ENCODE results near the gene FAM222A.

FAM222A gene

GRCh38 chr12:109739747-109740693 lies 26.4 kb downstream of the FAM222A start:
- DNase-seq = no peak

- no peak for DNase-seq
Observed at GRCh38 chr12:109740694-109741245, 27.1 kb downstream of the FAM222A start.

GRCh38 chr12:109741286-109741969 lies 27.8 kb downstream of the FAM222A start:
- DNase-seq = no peak

- no peak for DNase-seq
Observed at GRCh38 chr12:109741970-109742703, 28.5 kb downstream of the FAM222A start.

GRCh38 chr12:109743076-109743910 lies 29.7 kb downstream of the FAM222A start:
- no peak for DNase-seq

- DNase-seq = no peak
Observed at GRCh38 chr12:109744026-109744425, 30.4 kb downstream of the FAM222A start.

GRCh38 chr12:109744986-109745942 lies 31.6 kb downstream of the FAM222A start:
- no peak for DNase-seq

- DNase-seq = no peak
Observed at GRCh38 chr12:109752117-109753053, 38.8 kb downstream of the FAM222A start.

GRCh38 chr12:109753054-109753401 lies 39.4 kb downstream of the FAM222A start:
- DNase-seq = no peak

GRCh38 chr12:109753959-109754358 lies 40.3 kb downstream of the FAM222A start:
- no peak for DNase-seq

GRCh38 chr12:109756457-109756856 lies 42.8 kb downstream of the FAM222A start:
- DNase-seq = no peak

- no peak for DNase-seq
Observed at GRCh38 chr12:109757671-109758265, 44.1 kb downstream of the FAM222A start.

GRCh38 chr12:109758426-109759420 lies 45.1 kb downstream of the FAM222A start:
- DNase-seq = no peak

GRCh38 chr12:109759595-109759994 lies 46.0 kb downstream of the FAM222A start:
- no peak for DNase-seq

- DNase-seq = no peak
Observed at GRCh38 chr12:109760031-109760929, 46.7 kb downstream of the FAM222A start.

- no peak for DNase-seq
Observed at GRCh38 chr12:109760930-109761921, 47.6 kb downstream of the FAM222A start.

Measured in COR-L47 (cell line).